Peyer's patch (tissue), 4 donors: ENCODE results near the gene AFF2.

ENCODE experiments used
- POLR2A ChIP-seq, 2 donors: fragments of 450-650 bp; IDR thresholded peaks; one replicate each; pipeline ENCODE4 v1.5.1; 2017; ENCODE audit warnings: antibody characterized with exemption in 2 of 2, mild to moderate bottlenecking in 2 of 2, moderate library complexity in 2 of 2
- TF ChIP-seq, protein P1 (sequence below), 6 experiments: fragments of 450-650 bp in 4 of 6; fragments of 200-600 bp in 2 of 6; sonication (generic) in 1 of 6; IDR thresholded peaks; one replicate each; pipeline ENCODE4 v1.5.1; 2017 to 2019; ENCODE audit warnings: antibody characterized with exemption in 6 of 6, mild to moderate bottlenecking in 3 of 6, moderate library complexity in 1 of 6

DNA sequence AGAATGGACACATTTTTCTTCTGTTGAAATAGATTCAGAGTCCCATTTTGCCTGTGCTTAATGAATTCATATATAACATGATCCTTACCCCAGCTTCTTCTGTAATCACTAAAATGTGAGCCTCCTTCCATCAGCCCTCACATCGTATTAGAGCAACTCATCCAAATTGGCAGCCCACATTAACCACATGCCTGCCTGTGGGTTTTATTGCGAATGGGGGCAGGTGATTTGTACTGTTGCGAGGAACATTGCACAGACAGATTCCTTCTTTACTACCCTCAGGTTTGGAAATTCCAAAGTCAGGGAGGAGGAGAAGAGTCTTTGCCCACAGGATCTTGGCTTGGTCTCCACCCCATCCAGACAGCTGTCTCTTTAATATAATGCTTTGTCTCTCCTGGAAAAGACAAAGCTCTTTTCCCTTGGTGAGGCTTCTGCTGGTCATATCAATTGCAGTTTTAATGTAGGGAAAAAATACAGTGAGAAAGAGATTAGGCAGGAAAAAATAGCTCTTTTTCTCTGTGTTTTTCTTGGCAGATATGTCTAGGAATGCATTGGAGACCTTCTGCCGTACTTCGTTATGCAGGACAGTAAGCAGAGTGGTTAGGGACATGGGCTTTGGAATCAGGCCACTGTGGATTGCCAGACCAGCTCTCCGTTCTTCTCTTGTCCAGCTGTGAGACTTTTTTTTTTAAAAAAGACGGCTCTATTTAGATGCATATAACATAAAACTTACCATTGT lies 371.2 kb downstream of the AFF2 start:
- TF ChIP-seq POLR2A (IDR thresholded peaks at IDR 0.05), result no peak
- TF ChIP-seq, protein P1, sequence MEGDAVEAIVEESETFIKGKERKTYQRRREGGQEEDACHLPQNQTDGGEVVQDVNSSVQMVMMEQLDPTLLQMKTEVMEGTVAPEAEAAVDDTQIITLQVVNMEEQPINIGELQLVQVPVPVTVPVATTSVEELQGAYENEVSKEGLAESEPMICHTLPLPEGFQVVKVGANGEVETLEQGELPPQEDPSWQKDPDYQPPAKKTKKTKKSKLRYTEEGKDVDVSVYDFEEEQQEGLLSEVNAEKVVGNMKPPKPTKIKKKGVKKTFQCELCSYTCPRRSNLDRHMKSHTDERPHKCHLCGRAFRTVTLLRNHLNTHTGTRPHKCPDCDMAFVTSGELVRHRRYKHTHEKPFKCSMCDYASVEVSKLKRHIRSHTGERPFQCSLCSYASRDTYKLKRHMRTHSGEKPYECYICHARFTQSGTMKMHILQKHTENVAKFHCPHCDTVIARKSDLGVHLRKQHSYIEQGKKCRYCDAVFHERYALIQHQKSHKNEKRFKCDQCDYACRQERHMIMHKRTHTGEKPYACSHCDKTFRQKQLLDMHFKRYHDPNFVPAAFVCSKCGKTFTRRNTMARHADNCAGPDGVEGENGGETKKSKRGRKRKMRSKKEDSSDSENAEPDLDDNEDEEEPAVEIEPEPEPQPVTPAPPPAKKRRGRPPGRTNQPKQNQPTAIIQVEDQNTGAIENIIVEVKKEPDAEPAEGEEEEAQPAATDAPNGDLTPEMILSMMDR (IDR thresholded peaks at IDR 0.05), result no peak
